A549 treated with AZD2906 at 1 μM for 4 hours (cell line): ENCODE data around the gene SLPI. TPM values are rescaled to one million over a fixed set of nuclear protein-coding genes. Genes with fewer than 3 reads are reported as not detected.

ENCODE experiments used
- total RNA-seq: library from RNA; stranded (reverse); fragments of 200-300 nt; extraction: Qiagen RNA extraction; gene quantifications from 5 replicates; pipeline ENCODE4 v1.2.3, GENCODE V29; 2022

Gene SLPI
- total RNA-seq, result 10.1 to 16.1 TPM (median 11.6 TPM) in 5 replicates

GRCh38 chr20:45254383-45255262 lies at the start of gene SLPI:
TSS of gene SLPI (minus strand) at chr20:45254564. CDS start at chr20:45254543, 21 bp downstream.

GRCh38 chr20:45221076-45221475 lies 33.3 kb downstream of the SLPI start, which contains the start of gene SEMG2:
TSS of gene SEMG2 (plus strand) at chr20:45221373. CDS start at chr20:45221390, 17 bp downstream.

GRCh38 chr20:45206725-45207124 lies 47.6 kb downstream of the SLPI start, which contains the start of gene SEMG1:
TSS of gene SEMG1 (plus strand) at chr20:45207033. CDS start at chr20:45207054, 21 bp downstream.

Other genes with a start within 250 kb of the SLPI start
- not detected in 5 replicates for gene KCNS1, start 153.4 kb downstream of the SLPI start, total RNA-seq
- 0.08 TPM in 1 of 5 replicates, not detected in the others for gene WFDC5, start 139.4 kb downstream of the SLPI start, total RNA-seq
- not detected in 5 replicates for gene WFDC12, start 130.1 kb downstream of the SLPI start, total RNA-seq
- gene PI3, start 79.7 kb downstream of the SLPI start, total RNA-seq, result 2.6 to 5.1 TPM (median 3.0 TPM) in 5 replicates
- not detected in 5 replicates for gene SEMG1, start 47.5 kb downstream of the SLPI start, total RNA-seq
- not detected in 5 replicates for gene SEMG2, start 33.2 kb downstream of the SLPI start, total RNA-seq
- gene RBPJL, start 52.3 kb upstream of the SLPI start, total RNA-seq, result not detected in 5 replicates
- gene MATN4, start 53.7 kb upstream of the SLPI start, total RNA-seq, result 0.10 to 0.22 TPM (median 0.12 TPM) in 4 of 5 replicates, not detected in the other
- 89.5 to 111 TPM (median 95.6 TPM) in 5 replicates for gene SDC4, start 93.9 kb upstream of the SLPI start, total RNA-seq
- gene SYS1, start 108.6 kb upstream of the SLPI start, total RNA-seq, result 26.8 to 32.0 TPM (median 29.4 TPM) in 5 replicates
- gene TP53TG5, start 123.8 kb upstream of the SLPI start, total RNA-seq, result not detected in 5 replicates
- 21.2 to 29.3 TPM (median 25.5 TPM) in 5 replicates for gene DBNDD2, start 153.7 kb upstream of the SLPI start, total RNA-seq
- gene PIGT, start 161.6 kb upstream of the SLPI start, total RNA-seq, result 91.5 to 104 TPM (median 96.9 TPM) in 5 replicates
- 0.15 to 0.32 TPM in 2 of 5 replicates, not detected in the others for gene WFDC2, start 215.2 kb upstream of the SLPI start, total RNA-seq